Thyroid gland (tissue), 4 donors: ENCODE results near the gene LRBA. TPM values are rescaled to one million over a fixed set of nuclear protein-coding genes. Genes with fewer than 3 reads are reported as not detected.

Experiments
- DNase-seq, 2 donors: peaks; one replicate each; pipeline ENCODE4 v3.0.0-alpha.2; 2019
- H3K27ac ChIP-seq, 3 donors: fragments of 200-600 bp; sonication (generic); 1 replicate in 2 of 3; 2 replicates in 1 of 3; pipeline ENCODE4 v1.5.1; 2016 to 2019; ENCODE audit warnings: mild to moderate bottlenecking in 1 of 3, moderate library complexity in 1 of 3
- H3K27me3 ChIP-seq: fragments of 200-600 bp; sonication (generic); one replicate; pipeline ENCODE4 v1.5.1; 2019
- H3K36me3 ChIP-seq, 2 donors: fragments of 200-600 bp; sonication (generic); one replicate each; pipeline ENCODE4 v1.5.1; 2016 to 2019
- H3K4me1 ChIP-seq, 2 donors: fragments of 200-600 bp; sonication (generic); one replicate each; pipeline ENCODE4 v1.5.1; 2017 to 2019
- H3K4me3 ChIP-seq, 3 donors: fragments of 200-600 bp; sonication (generic); replicated peaks in 1 of 3; 1 replicate in 2 of 3; 2 replicates in 1 of 3; pipeline ENCODE4 v1.5.1; 2016; ENCODE audit warnings: mild to moderate bottlenecking in 1 of 3
- H3K9me3 ChIP-seq: fragments of 200-600 bp; sonication (generic); one replicate; pipeline ENCODE4 v1.5.1; 2017
- CTCF ChIP-seq, 6 experiments: fragments of 200-600 bp in 3 of 6; fragments of 450-650 bp in 3 of 6; sonication (generic) in 3 of 6; IDR thresholded peaks; one replicate each; pipeline ENCODE4 v1.5.1; 2016 to 2019; ENCODE audit warnings: antibody characterized with exemption in 6 of 6, mild to moderate bottlenecking in 2 of 6, inconsistent platforms in 1 of 6, moderate library complexity in 1 of 6
- POLR2A ChIP-seq, 2 donors: fragments of 450-650 bp; IDR thresholded peaks; one replicate each; pipeline ENCODE4 v1.6.1; 2017; ENCODE audit warnings: antibody characterized with exemption in 2 of 2, mild to moderate bottlenecking in 2 of 2, moderate library complexity in 1 of 2
- WGBS, 2 donors: methylation state at CpG; one replicate each; pipeline ENCODE4 v1.1.5; 2017; 5-methylcytosine and 5-hydroxymethylcytosine counted together
- intact Hi-C: fragments of 100-400 bp; cut with DNase I; formaldehyde crosslinking; loops from one replicate; pipeline ENCODE4 v1.15.1; 2023
- total RNA-seq, 4 donors: library from RNA; depleted of rRNA; stranded (reverse); fragments of >200 nt; gene quantifications; one replicate each; pipeline ENCODE4 v1.2.3, GENCODE V29; 2016

LRBA gene
- total RNA-seq, 4 donors from 2014 or later, result 98.9 to 127 (median 113) TPM

- Histone ChIP-seq H3K4me1 (no peaks in the 10 kb centered on the region), H3K27ac (no peak overlapping the region), H3K27me3 (no peaks in the 10 kb centered on the region), H3K4me3 (no peak overlapping the region), H3K36me3 (peaks cover 0 to 4% of the 10 kb centered on the region in 2 donors), H3K9me3 (no peaks in the 10 kb centered on the region)
- intact Hi-C loops, result no loop called here
- DNase-seq, result no peak
- TF ChIP-seq POLR2A (IDR thresholded peaks at IDR 0.05), result no peak
- no peak for TF ChIP-seq CTCF (IDR thresholded peaks at IDR 0.05)
- 86 to 90% methylated on average over 2 of the region's 2 CpGs for WGBS, 2 donors
These were observed 725.9 kb downstream of the LRBA start for GRCh38 chr4:150289198-150289597.

GRCh38 chr4:150286656-150287055, 728.4 kb downstream of the LRBA start:
- Histone ChIP-seq H3K4me1 (no peaks in the 10 kb centered on the region), H3K4me3 (no peak overlapping the region), H3K36me3 (peaks cover 0 to 4% of the 10 kb centered on the region in 2 donors), H3K27me3 (no peaks in the 10 kb centered on the region), H3K9me3 (no peaks in the 10 kb centered on the region), H3K27ac (no peak overlapping the region)
- 81 to 88% methylated on average over 6 of the region's 6 CpGs for WGBS, 2 donors
- TF ChIP-seq POLR2A (IDR thresholded peaks at IDR 0.05) (no peak), CTCF (IDR thresholded peaks at IDR 0.05) (no peak)
- no peak for DNase-seq
- intact Hi-C loops, result no loop called here

- Histone ChIP-seq H3K4me3 (no peak overlapping the region), H3K27ac (no peak overlapping the region), H3K9me3 (no peaks in the 10 kb centered on the region), H3K27me3 (no peaks in the 10 kb centered on the region), H3K4me1 (no peaks in the 10 kb centered on the region), H3K36me3 (peaks cover 0 to 4% of the 10 kb centered on the region in 2 donors)
- no peak for DNase-seq
- intact Hi-C loops, result no loop called here
- 94 to 95% methylated on average over 1 of the region's 1 CpG for WGBS, 2 donors
- TF ChIP-seq POLR2A (IDR thresholded peaks at IDR 0.05), result no peak
- no peak for TF ChIP-seq CTCF (IDR thresholded peaks at IDR 0.05)
These were observed 731.4 kb downstream of the LRBA start for GRCh38 chr4:150283689-150284088.

GRCh38 chr4:150280975-150281374, 734.1 kb downstream of the LRBA start:
- Histone ChIP-seq H3K4me1 (no peaks in the 10 kb centered on the region), H3K27me3 (no peaks in the 10 kb centered on the region), H3K27ac (no peak overlapping the region), H3K9me3 (no peaks in the 10 kb centered on the region), H3K36me3 (peaks cover 0 to 4% of the 10 kb centered on the region in 2 donors), H3K4me3 (no peak overlapping the region)
- TF ChIP-seq CTCF (IDR thresholded peaks at IDR 0.05), result no peak
- TF ChIP-seq POLR2A (IDR thresholded peaks at IDR 0.05), result no peak
- WGBS, 2 donors, result 96 to 97% methylated on average over 8 of the region's 8 CpGs
- no peak for DNase-seq
- intact Hi-C loops, result no loop called here

GRCh38 chr4:150280081-150280895, 734.8 kb downstream of the LRBA start:
- 78 to 92% methylated on average over 9 of the region's 9 CpGs for WGBS, 2 donors
- H3K36me3 ChIP-seq, result peaks cover 0 to 2% of the 10 kb centered on the region in 2 donors
- intact Hi-C loops, result no loop called here
- no peak overlapping the region for H3K27ac ChIP-seq
- no peaks in the 10 kb centered on the region for H3K27me3 ChIP-seq
- no peak for TF ChIP-seq POLR2A (IDR thresholded peaks at IDR 0.05)
- no peak for TF ChIP-seq CTCF (IDR thresholded peaks at IDR 0.05)
- no peaks in the 10 kb centered on the region for H3K4me1 ChIP-seq
- H3K4me3 ChIP-seq, result no peak overlapping the region
- DNase-seq, result no peak
- no peaks in the 10 kb centered on the region for H3K9me3 ChIP-seq
